ENCODE measurements around the gene TMEM131.

TMEM131 gene

DNA sequence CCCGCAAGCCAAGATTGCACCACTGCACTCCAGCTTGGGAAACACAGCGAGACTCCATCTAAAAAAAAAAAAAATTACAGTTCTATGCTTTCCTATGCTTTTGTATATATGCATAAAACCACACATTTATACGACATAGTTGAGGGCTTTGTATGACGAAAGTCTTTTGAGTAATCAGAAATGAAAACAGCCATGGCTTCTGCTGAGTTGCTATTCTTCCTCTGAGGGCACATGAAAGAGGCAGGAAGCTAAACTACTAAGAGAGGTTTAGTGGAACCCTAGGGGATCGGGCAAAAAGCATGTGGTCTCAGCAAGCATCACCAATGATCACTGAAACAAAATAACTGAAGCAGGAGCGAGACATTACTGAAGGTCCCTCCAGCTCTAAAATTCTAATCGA is 182.8 kb downstream of the TMEM131 start:
- ATAC-seq (ENCODE audit: low read depth) (no peak), DNase-seq (ENCODE audit: low spot score in 2 of 2) (no peak)
- H3K27me3 Mint-ChIP-seq = no peaks in the 10 kb centered on the region
- peaks cover 19% of the 10 kb centered on the region for H3K36me3 Mint-ChIP-seq
- H3K27ac Mint-ChIP-seq = peak overlapping the region; percentile 60
- H3K9me3 Mint-ChIP-seq = no peaks in the 10 kb centered on the region
- no peak overlapping the region for H3K4me3 Mint-ChIP-seq
- H3K4me1 Mint-ChIP-seq = no peaks in the 10 kb centered on the region

DNA sequence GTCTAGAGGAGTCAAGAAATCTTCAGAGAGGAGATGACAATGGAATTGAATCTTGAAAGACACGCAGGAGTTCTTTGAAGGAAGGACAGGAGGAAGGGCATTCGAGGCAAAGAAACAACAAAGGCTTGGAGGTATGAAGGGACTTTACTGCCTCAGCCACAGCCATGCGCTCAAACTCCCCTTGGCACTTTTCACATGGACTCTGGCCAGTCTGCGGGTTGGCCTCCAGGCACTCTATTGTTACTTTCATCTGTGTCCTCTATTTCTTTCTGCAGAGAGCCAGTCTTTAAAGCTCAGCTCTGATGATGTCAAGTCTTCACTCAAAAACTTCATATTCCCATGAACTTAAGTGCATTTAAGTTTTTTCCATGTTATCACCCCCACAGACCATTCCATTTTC is 186.9 kb downstream of the TMEM131 start:
- H3K27me3 Mint-ChIP-seq = no peaks in the 10 kb centered on the region
- no peak for DNase-seq (ENCODE audit: low spot score in 2 of 2)
- H3K9me3 Mint-ChIP-seq = no peaks in the 10 kb centered on the region
- peaks cover 3% of the 10 kb centered on the region for H3K4me1 Mint-ChIP-seq
- H3K4me3 Mint-ChIP-seq = no peak overlapping the region
- peaks cover 22% of the 10 kb centered on the region for H3K36me3 Mint-ChIP-seq
- no peak overlapping the region for H3K27ac Mint-ChIP-seq
- ATAC-seq (ENCODE audit: low read depth) = no peak

DNA sequence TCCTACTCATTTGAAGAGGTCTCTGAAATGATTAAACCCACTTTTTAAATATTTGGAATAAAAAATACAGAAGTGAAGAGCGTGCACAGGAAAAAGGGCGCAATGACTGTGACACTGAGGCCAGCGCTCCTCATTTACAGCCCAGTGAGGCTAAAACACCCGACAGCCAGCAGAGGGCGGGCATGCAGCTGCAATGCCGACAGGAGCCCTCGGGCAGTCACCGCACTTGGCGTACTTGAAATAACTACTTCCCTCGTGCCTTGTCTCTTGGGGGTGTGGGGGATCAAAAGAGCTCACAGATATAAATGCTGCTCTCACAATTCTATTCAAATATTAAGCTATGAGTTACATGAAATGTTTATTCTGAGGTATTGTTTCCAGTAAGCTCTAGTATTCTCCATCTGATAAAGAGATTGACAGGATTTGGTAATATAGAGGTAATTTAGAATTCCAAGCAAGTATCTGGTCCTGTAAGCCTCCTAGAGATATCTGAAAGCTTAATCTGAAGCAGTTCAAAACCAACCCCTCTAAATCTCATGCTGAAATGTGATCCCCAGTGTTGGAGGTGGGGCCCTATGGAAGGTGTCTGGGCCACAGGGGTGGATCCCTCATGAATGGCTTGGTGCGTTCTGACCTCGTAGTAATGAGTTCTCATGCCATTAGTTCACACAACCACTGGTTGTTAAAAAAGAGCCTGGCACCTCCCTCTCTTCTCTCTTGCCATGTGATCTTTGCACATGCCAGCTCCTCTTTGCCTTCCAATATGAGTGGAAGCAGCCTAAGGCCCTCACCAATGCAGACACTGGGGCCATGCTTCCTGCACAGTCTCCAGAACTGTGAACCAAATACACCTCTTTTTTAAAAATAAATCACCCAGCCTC is 188.8 kb downstream of the TMEM131 start:
- H3K4me1 Mint-ChIP-seq = peaks cover 3% of the 10 kb centered on the region
- no peaks in the 10 kb centered on the region for H3K27me3 Mint-ChIP-seq
- H3K9me3 Mint-ChIP-seq = no peaks in the 10 kb centered on the region
- peaks cover 15% of the 10 kb centered on the region for H3K36me3 Mint-ChIP-seq
- H3K27ac Mint-ChIP-seq = no peak overlapping the region
- peak; percentile 74 to 78 for DNase-seq (ENCODE audit: low spot score in 2 of 2)
- H3K4me3 Mint-ChIP-seq = no peak overlapping the region
- peak; percentile 100 for ATAC-seq (ENCODE audit: low read depth)

DNA sequence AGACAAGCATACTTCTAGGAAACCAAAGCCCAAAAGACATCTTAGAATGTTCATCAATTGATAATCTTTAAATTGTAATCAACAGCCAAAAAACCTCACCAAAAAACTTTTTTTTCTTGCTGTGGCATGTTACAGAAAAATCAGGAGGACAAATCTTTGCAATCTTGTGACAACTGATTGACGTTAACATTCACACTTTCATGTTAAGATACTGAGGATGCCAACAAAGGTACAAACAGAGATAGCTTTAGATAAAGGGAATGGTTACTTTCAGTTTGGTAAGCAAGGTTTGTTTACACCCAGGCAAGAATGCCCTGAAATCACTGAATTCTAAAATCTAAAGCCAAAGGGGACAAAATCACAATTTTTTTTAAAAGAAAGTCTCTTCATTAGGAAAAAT is 190.0 kb downstream of the TMEM131 start:
- H3K36me3 Mint-ChIP-seq = peaks cover 12% of the 10 kb centered on the region
- no peak overlapping the region for H3K27ac Mint-ChIP-seq
- DNase-seq (ENCODE audit: low spot score in 2 of 2) = no peak
- H3K27me3 Mint-ChIP-seq = no peaks in the 10 kb centered on the region
- peaks cover 3% of the 10 kb centered on the region for H3K4me1 Mint-ChIP-seq
- no peak overlapping the region for H3K4me3 Mint-ChIP-seq
- ATAC-seq (ENCODE audit: low read depth) = no peak
- no peaks in the 10 kb centered on the region for H3K9me3 Mint-ChIP-seq

DNA sequence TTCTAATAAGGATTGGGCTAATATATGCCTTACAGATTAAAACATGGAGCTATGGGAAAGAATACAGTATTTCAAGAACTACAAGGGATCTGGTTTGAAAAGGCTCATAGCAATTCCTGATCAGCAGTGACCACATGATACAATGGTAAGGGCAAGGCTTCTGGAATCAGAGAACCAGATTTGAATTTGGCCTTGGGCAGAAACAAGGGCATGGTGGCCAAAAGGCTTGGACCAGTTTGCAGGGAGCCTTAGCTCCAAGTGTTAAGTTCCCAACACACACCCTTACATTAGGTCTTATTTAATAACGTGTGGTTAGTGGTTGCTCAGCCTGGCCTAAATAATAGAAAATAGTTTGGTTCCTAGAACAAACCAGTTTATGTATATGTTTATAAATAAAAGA is 194.7 kb downstream of the TMEM131 start:
- H3K27me3 Mint-ChIP-seq = no peaks in the 10 kb centered on the region
- no peak overlapping the region for H3K27ac Mint-ChIP-seq
- peaks cover 15% of the 10 kb centered on the region for H3K36me3 Mint-ChIP-seq
- no peaks in the 10 kb centered on the region for H3K9me3 Mint-ChIP-seq
- DNase-seq (ENCODE audit: low spot score in 2 of 2) (no peak), ATAC-seq (ENCODE audit: low read depth) (no peak)
- H3K4me3 Mint-ChIP-seq = no peak overlapping the region
- no peaks in the 10 kb centered on the region for H3K4me1 Mint-ChIP-seq

DNA sequence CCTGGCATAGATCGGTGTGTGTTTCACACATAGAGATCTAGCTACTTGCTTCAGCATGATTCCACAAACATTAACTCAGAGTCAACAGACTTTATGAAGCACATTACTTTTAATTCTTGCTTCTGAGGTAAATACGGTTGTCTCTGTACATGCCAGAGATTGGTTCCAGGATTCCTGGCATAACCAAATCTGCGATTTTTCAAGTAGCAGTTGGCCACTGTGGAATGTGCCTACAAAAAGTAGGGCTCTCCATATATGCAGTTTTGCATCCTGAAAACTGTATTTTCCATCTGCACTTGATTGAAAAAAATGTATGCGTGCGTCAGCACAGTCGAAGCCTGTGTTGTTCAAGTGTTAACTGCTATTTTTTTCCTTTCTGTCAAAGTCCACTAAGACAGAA is 197.3 kb downstream of the TMEM131 start:
- Mint-ChIP-seq H3K4me3 (no peak overlapping the region), H3K27ac (no peak overlapping the region), H3K4me1 (no peaks in the 10 kb centered on the region), H3K9me3 (no peaks in the 10 kb centered on the region), H3K36me3 (peaks cover 5% of the 10 kb centered on the region), H3K27me3 (no peaks in the 10 kb centered on the region)
- no peak for ATAC-seq (ENCODE audit: low read depth)
- DNase-seq (ENCODE audit: low spot score in 2 of 2) = no peak

DNA sequence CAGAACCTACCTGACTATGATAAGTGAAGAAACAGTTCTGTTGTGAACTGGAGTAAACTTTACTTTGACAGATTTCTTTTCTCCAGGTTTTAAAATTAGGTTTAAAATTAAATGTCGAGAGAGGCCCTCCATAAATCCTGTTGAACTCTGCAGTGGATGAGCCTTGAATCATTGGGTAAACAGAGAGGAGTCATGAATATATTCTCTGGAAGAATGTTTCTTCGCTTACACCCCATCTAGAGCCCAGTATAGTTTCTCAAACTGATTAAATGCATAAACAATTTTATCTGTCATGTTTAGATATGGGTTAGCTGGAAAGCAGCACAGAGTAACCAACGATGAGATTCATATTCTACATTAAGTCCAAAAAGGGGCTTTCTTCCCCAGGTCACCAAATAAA is 198.4 kb downstream of the TMEM131 start:
- Mint-ChIP-seq H3K9me3 (no peaks in the 10 kb centered on the region), H3K4me1 (no peaks in the 10 kb centered on the region), H3K36me3 (peaks cover 11% of the 10 kb centered on the region)

DNA sequence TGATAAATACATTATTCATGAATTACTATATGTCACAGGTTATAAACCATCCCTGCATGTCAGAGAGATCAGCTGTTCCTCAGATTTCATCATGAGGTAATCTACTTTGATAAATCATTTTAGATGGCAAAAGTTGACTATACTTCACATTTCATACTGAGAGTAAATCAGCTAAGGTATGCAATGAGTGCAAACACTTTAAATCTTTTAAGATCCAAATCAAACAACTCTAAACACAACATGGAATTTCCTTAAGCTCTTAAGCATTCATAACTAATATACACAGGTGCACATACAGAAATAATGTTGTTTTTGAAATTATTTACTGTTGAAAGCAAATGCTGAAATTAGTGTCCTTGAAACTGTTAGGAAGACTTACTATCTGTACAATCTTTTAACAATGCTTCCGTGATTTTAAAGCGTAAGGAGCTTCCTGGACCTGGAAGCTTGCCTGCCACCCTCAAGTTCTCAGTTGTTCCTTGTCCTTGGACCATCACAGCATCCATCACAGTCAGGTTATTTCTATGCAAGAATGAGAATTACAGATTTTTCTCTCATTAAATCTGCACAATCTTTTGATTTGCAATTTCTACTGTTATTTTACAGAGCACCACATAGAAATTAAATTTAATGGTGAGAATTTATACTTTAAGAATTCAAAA is 199.2 kb downstream of the TMEM131 start:
- H3K36me3 Mint-ChIP-seq = peaks cover 13% of the 10 kb centered on the region
- H3K4me3 Mint-ChIP-seq = no peak overlapping the region
- H3K27ac Mint-ChIP-seq = no peak overlapping the region
- no peaks in the 10 kb centered on the region for H3K27me3 Mint-ChIP-seq
- ATAC-seq (ENCODE audit: low read depth) (no peak), DNase-seq (ENCODE audit: low spot score in 2 of 2) (no peak)
- H3K4me1 Mint-ChIP-seq = no peaks in the 10 kb centered on the region
- H3K9me3 Mint-ChIP-seq = no peaks in the 10 kb centered on the region

More for the DNA sequence above, 198.4 kb downstream of the TMEM131 start:
- ATAC-seq (ENCODE audit: low read depth) = no peak
- no peaks in the 10 kb centered on the region for H3K27me3 Mint-ChIP-seq
- no peak overlapping the region for H3K4me3 Mint-ChIP-seq
- DNase-seq (ENCODE audit: low spot score in 2 of 2) = no peak
- no peak overlapping the region for H3K27ac Mint-ChIP-seq

DNA sequence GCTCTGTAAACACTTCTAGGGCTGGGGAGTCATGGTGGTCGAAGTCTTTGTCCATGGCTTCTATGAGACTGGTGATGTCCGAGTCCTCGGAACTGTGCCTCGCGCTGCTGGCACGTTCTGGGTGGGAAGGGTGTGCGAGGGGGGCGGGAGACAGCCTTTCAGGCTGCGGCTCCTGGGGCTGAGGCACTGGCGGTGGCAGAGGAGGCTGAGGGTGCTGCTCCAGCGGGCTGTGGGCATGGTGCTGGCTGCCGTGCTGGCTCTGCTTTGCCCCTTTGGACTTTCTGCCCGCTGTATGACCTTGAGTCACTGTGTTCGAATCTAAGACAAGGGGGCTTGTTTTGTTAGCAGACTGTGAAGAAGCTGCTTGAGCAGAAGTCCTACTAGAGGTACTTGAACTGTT is 203.3 kb downstream of the TMEM131 start:
- no peak overlapping the region for H3K4me3 Mint-ChIP-seq
- DNase-seq (ENCODE audit: low spot score in 2 of 2) (no peak), ATAC-seq (ENCODE audit: low read depth) (no peak)
- H3K36me3 Mint-ChIP-seq = peaks cover 21% of the 10 kb centered on the region
- H3K4me1 Mint-ChIP-seq = peaks cover 6% of the 10 kb centered on the region
- H3K27me3 Mint-ChIP-seq = no peaks in the 10 kb centered on the region
- no peak overlapping the region for H3K27ac Mint-ChIP-seq
- no peaks in the 10 kb centered on the region for H3K9me3 Mint-ChIP-seq

DNA sequence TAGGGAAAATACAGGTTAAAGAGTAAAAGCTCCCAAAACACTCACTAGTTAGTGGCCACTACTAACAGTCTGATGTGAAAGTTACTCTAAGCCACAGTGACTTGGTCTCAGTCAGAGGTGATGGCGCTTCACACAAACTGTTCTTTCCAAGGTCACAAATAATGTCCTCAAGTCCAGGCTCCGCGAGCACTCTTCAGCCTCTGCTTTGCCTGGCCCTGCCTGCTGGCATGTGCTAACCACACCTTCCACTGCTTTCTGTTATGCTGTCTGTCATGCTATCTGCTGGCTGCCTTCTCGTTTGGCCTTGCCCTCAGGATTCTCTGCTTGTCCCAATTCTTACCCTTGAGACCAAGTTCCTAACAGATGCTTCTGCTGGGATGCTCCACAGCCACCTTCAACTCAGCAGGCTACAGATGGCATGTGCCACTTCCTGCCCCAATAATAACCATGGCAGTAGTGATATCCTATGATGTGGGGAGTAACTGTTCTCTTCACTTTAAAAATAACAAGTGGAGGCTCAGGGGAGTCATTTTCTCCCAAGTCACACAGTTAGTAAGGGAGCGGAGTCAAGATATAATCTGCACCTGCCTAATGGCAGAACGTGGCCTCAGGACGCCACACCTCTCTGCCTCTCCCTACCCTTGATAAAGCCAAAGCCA is 206.6 kb downstream of the TMEM131 start:
- H3K27ac Mint-ChIP-seq = no peak overlapping the region
- no peak overlapping the region for H3K4me3 Mint-ChIP-seq
- H3K9me3 Mint-ChIP-seq = no peaks in the 10 kb centered on the region
- H3K4me1 Mint-ChIP-seq = peaks cover 10% of the 10 kb centered on the region
- ATAC-seq (ENCODE audit: low read depth) (no peak), DNase-seq (ENCODE audit: low spot score in 2 of 2) (no peak)
- H3K36me3 Mint-ChIP-seq = peaks cover 25% of the 10 kb centered on the region
- no peaks in the 10 kb centered on the region for H3K27me3 Mint-ChIP-seq

DNA sequence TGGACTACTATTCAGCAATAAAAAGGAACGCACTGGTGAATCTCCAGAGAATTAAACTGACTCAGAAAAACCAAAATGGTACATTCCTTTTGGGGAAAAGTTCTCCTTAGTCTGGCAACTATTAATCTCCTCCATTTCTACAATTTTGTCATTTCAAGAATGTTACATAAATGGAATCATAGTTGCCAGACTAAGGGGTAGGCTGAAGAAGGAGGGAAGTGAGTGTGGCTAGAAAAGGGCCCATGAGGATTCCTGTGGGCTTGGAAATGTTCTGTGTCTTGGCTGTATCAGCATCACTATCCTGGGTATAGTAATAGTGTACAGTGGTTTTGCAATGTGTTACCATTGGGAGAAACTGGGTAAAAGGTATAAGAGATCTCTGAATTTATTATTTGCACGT is 209.9 kb downstream of the TMEM131 start:
- Mint-ChIP-seq H3K4me3 (no peak overlapping the region), H3K9me3 (no peaks in the 10 kb centered on the region), H3K36me3 (peaks cover 21% of the 10 kb centered on the region), H3K27me3 (no peaks in the 10 kb centered on the region), H3K4me1 (peaks cover 10% of the 10 kb centered on the region), H3K27ac (no peak overlapping the region)
- ATAC-seq (ENCODE audit: low read depth) (no peak), DNase-seq (ENCODE audit: low spot score in 2 of 2) (no peak)

DNA sequence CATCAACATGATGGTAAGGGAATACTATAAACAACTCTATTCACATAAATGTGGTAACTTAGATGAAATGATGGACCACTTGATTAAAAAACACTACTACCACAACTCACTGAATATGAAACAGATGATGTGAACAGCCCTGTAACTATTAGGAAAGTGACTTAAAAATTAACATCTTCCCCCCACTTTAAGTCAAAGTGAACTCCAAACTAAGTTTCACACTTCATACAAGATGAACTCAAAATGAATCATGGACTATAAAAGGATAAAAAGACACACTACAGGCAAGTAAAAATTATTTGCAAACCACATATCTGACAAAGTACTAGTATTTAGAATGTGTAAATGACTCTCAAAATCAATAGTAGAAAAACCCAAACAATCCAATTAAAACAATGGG is 210.8 kb downstream of the TMEM131 start:
- no peak for DNase-seq (ENCODE audit: low spot score in 2 of 2)
- H3K4me1 Mint-ChIP-seq = peaks cover 14% of the 10 kb centered on the region
- no peak overlapping the region for H3K4me3 Mint-ChIP-seq

DNA sequence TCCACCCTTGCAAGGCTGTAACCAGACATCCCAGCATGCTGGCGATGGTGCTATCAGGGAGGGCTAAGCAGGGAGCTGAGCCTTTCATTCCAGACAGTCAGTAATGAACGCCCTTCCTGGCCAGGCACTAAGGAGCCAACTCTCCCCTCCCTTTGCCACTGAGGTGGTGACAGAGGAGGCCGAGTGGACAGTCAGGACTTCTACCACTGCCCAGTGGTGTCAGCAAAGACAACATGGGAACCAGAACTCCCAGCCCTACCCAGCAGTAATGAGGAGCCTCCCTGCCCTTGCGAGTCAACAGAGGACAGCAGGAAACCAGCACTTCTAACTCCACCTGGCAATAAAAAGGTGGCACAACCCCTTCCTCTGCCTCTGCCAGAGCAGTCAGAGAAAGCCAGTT is 213.8 kb downstream of the TMEM131 start:
- peaks cover 17% of the 10 kb centered on the region for H3K36me3 Mint-ChIP-seq
- DNase-seq (ENCODE audit: low spot score in 2 of 2) = no peak
- peaks cover 8% of the 10 kb centered on the region for H3K4me1 Mint-ChIP-seq
- ATAC-seq (ENCODE audit: low read depth) = no peak
- no peaks in the 10 kb centered on the region for H3K27me3 Mint-ChIP-seq
- no peak overlapping the region for H3K4me3 Mint-ChIP-seq
- no peaks in the 10 kb centered on the region for H3K9me3 Mint-ChIP-seq
- no peak overlapping the region for H3K27ac Mint-ChIP-seq

More for the DNA sequence above, 210.8 kb downstream of the TMEM131 start:
- H3K27ac Mint-ChIP-seq = no peak overlapping the region
- H3K27me3 Mint-ChIP-seq = no peaks in the 10 kb centered on the region
- no peaks in the 10 kb centered on the region for H3K9me3 Mint-ChIP-seq
- ATAC-seq (ENCODE audit: low read depth) = no peak
- H3K36me3 Mint-ChIP-seq = peaks cover 22% of the 10 kb centered on the region

DNA sequence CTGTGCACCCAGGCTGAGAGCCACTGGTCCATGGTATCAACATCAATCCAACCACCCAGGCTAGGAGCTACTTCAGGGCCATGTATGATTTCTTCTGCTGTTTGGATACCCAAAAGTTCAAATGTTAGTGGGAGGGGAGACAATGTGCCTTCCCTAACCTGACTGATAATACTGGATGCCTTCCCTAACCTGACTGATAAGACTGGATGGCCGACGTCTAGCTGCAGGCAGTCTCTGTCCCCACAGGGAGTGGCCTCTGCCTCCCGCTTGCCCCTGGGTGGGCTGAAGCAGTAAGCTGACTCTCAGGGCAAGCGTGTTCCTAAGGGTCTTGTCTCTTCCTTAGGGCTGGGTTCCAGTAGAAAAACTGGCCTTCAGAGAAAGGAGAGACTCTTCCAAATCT is 216.6 kb downstream of the TMEM131 start:
- peaks cover 22% of the 10 kb centered on the region for H3K36me3 Mint-ChIP-seq
- DNase-seq (ENCODE audit: low spot score in 2 of 2) = no peak
- no peaks in the 10 kb centered on the region for H3K9me3 Mint-ChIP-seq
- no peak for ATAC-seq (ENCODE audit: low read depth)
- H3K27ac Mint-ChIP-seq = no peak overlapping the region
- peaks cover 4% of the 10 kb centered on the region for H3K4me1 Mint-ChIP-seq
- no peaks in the 10 kb centered on the region for H3K27me3 Mint-ChIP-seq
- no peak overlapping the region for H3K4me3 Mint-ChIP-seq
